Tibial artery (tissue), 4 donors: Measurements from ENCODE around the gene PPP6R2.
A peak's percentile ranks its signal among the peaks of the same experiment; 100 is the strongest.
"Not testable (repeated sequence)": the region's sequence is repeated elsewhere in the genome, so short reads cannot be mapped to it uniquely, and the experiment has no call there.

ENCODE experiments used
- DNase-seq, 2 donors: peaks; one replicate each; pipeline ENCODE4 v3.0.0-alpha.2; 2019
- H3K27ac ChIP-seq, 2 donors: fragments of 200-600 bp; sonication (generic) in 1 of 2; 1 replicate in 1 of 2; 2 replicates in 1 of 2; pipeline ENCODE4 v1.5.1; 2018 to 2019; ENCODE audit warnings: mild to moderate bottlenecking in 1 of 2
- H3K27me3 ChIP-seq, 2 donors: fragments of 200-600 bp; sonication (generic) in 1 of 2; one replicate each; pipeline versions ENCODE4 v1.5.1 to v1.6.0; 2016 to 2019
- H3K36me3 ChIP-seq, 3 donors: fragments of 200-600 bp; sonication (generic) in 2 of 3; one replicate each; pipeline ENCODE4 v1.5.1; 2016 to 2019; ENCODE audit warnings: mild to moderate bottlenecking in 2 of 3
- H3K4me1 ChIP-seq, 4 donors: fragments of 200-600 bp; sonication (generic) in 2 of 4; 1 replicate in 3 of 4; 2 replicates in 1 of 4; pipeline ENCODE4 v1.5.1; 2016 to 2019
- H3K4me3 ChIP-seq, 2 donors: fragments of 200-600 bp; sonication (generic) in 1 of 2; 1 replicate in 1 of 2; 2 replicates in 1 of 2; pipeline ENCODE4 v1.5.1; 2018 to 2019; ENCODE audit warnings: mild to moderate bottlenecking in 2 of 2
- H3K9me3 ChIP-seq, 3 donors: fragments of 200-600 bp; sonication (generic) in 1 of 3; one replicate each; pipeline ENCODE4 v1.5.1; 2016 to 2019
- CTCF ChIP-seq, 2 experiments: fragments of 200-600 bp in 1 of 2; fragments of 450-650 bp in 1 of 2; IDR thresholded peaks; one replicate each; pipeline ENCODE4 v1.5.1; 2017 to 2019; ENCODE audit warnings: antibody characterized with exemption in 2 of 2, mild to moderate bottlenecking in 1 of 2, moderate library complexity in 1 of 2
- intact Hi-C: fragments of 100-400 bp; cut with DNase I; formaldehyde crosslinking; loops from one replicate; pipeline ENCODE4 v1.15.0; 2023; ENCODE audit warnings: low total_unique reads

Gene PPP6R2

DNA sequence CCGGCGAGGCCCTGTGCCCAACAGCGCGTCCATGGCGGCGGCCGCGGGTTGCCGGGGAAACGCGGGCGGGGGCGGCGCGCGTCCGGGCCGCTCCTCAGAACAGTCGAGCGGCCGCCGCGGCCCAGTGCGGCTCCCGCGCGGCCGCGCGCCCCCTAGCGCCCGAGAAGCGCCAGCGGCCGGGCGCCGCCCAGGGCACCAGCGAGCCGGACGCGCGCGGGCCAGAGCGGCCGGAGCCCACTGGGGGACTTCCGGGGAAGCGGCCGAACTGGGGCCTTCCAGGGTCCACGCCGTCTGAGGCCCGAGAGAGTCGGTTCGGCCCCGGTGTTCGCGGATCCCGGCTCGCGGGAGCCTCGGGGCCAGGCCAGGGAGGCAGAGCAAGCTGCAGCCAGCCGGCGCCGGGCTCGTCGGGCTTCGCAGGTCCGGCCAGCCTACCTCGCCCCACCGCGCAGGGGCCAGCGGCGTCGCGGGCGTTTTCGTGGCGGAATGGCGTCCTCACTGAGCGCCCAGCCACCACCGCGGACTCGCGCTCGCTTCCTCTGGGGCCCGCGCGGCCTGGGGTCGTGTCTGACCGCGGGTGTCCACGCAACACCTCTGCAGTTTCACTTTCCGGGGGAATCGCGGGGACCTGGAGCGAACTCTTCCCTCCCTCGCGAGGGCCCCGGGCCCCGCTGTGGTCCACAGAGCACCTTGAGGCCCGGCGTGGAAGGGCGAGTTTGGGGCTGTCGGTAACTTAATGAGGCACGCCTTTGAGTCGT is 16.0 kb upstream of the PPP6R2 start, which contains the start of gene DENND6B:
TSS of gene DENND6B (minus strand) at position 57 of the 755 bp plus-strand sequence. CDS start at position 33, 24 bp downstream.
- H3K27me3 ChIP-seq: no peaks in the 10 kb centered on the region
- peak; percentile 44 to 99 for TF ChIP-seq CTCF (IDR thresholded peaks at IDR 0.05)
- intact Hi-C loops: loop anchor here (2.0 kb wide), 2 partner anchors 16 to 50 kb away; partner anchors contain the start of gene PPP6R2
- peaks cover 0 to 12% (median 7%) of the 10 kb centered on the region in 4 donors for H3K4me1 ChIP-seq
- H3K4me3 ChIP-seq: peak within 1 kb of the TSS; percentile 61 to 69
- H3K36me3 ChIP-seq: no peaks in the 10 kb centered on the region
- H3K9me3 ChIP-seq: no peaks in the 10 kb centered on the region
- H3K27ac ChIP-seq: peak within 1 kb of the TSS; percentile 85 to 92
- peak; percentile 73 to 89 for DNase-seq

GRCh38 chr22:50327711-50328019 is 15.5 kb upstream of the PPP6R2 start:
- no peaks in the 10 kb centered on the region for H3K36me3 ChIP-seq
- intact Hi-C loops: loop anchor here (2.0 kb wide), 2 partner anchors 15 to 51 kb away; partner anchors contain the start of gene PPP6R2

DNA sequence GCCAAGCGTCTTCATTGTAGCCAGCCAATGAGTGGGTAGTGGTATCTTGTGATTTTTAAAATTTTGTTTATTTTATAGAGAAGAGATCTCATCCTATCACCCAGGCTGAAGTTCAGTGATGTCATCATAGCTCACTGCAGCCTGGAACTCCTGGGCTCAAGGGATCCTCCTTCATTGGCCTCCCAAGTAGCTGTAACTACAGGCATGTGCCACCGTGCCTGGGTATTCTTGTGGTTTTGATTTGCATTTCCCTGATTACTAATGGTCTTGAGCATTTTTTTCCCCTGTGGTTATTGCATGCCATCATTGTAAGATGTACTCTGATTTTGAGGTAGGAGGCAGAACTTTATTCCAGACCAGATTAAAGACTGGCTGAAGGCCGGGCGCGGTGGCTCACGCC is 13.9 kb upstream of the PPP6R2 start:
- no peak for DNase-seq
- Histone ChIP-seq H3K9me3 (no peaks in the 10 kb centered on the region), H3K4me3 (no peak overlapping the region), H3K4me1 (peaks cover 0 to 12% (median 7%) of the 10 kb centered on the region in 4 donors), H3K36me3 (no peaks in the 10 kb centered on the region), H3K27ac (no peak overlapping the region), H3K27me3 (no peaks in the 10 kb centered on the region)
- intact Hi-C loops: no loop called here
- no peak for TF ChIP-seq CTCF (IDR thresholded peaks at IDR 0.05)

More at GRCh38 chr22:50327711-50328019, 15.5 kb upstream of the PPP6R2 start:
- H3K4me3 ChIP-seq: peak overlapping the region; percentile 61 to 69
- no peaks in the 10 kb centered on the region for H3K9me3 ChIP-seq
- H3K4me1 ChIP-seq: peaks cover 0 to 12% (median 7%) of the 10 kb centered on the region in 4 donors
- H3K27ac ChIP-seq: peak overlapping the region; percentile 85 to 92
- DNase-seq: no peak
- no peaks in the 10 kb centered on the region for H3K27me3 ChIP-seq
- TF ChIP-seq CTCF (IDR thresholded peaks at IDR 0.05): no peak

DNA sequence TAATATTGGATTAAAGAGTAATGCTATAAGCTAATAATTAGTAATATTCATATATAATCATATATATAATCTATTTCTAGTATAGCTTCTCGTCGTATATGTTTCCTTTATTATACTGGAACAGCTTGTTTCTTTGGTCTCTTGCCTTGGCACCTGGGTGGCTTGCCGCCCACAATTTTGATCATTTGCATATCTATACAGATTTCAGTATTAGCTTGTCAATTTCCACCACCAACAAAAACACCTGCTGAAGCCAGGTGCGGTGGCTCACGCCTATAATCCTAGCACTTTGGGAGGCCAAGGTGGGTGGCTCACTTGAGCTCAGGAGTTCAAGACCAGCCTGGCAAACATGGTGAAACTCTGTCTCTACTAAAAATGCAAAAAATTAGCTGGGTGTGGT is 8.7 kb upstream of the PPP6R2 start:
- H3K36me3 ChIP-seq, H3K9me3 ChIP-seq, H3K4me1 ChIP-seq, intact Hi-C loops, DNase-seq, H3K27me3 ChIP-seq, H3K27ac ChIP-seq, H3K4me3 ChIP-seq: not testable (repeated sequence)

GRCh38 chr22:50337262-50338041 is 5.7 kb upstream of the PPP6R2 start:
- H3K27me3 ChIP-seq: no peaks in the 10 kb centered on the region

More at GRCh38 chr22:50337262-50338041, 5.7 kb upstream of the PPP6R2 start:
- Histone ChIP-seq H3K4me1 (peaks cover 0 to 6% (median 2%) of the 10 kb centered on the region in 4 donors), H3K27ac (no peak overlapping the region), H3K4me3 (no peak overlapping the region), H3K9me3 (no peaks in the 10 kb centered on the region), H3K36me3 (no peaks in the 10 kb centered on the region)
- intact Hi-C loops: no loop called here
- DNase-seq: no peak
- no peak for TF ChIP-seq CTCF (IDR thresholded peaks at IDR 0.05)
